HEK293T (cell line): ENCODE results near the gene PCDHGB7.

Source experiments
- CTCF ChIA-PET: fragments of 350-600 bp; formaldehyde crosslinking; extraction: SDS; loops from one replicate; lab custom pipeline; 2021; ENCODE audit warnings: antibody characterized with exemption, inconsistent platforms; lab: Yijun Ruan, JAX
- POLR2A ChIA-PET: fragments of 350-600 bp; formaldehyde crosslinking; extraction: SDS; loops from one replicate; lab custom pipeline; 2020; ENCODE audit warnings: antibody characterized with exemption, inconsistent platforms; lab: Yijun Ruan, JAX
- DNase-seq: peaks from one replicate; pipeline ENCODE4 v3.0.0; 2012; ENCODE audit warnings: mixed read lengths; ENCODE audit errors: extremely low spot score
- ARNT ChIP-seq: fragments of 450-650 bp; IDR thresholded peaks from 2 replicates; pipeline ENCODE4 v1.6.1; 2017; ENCODE audit warnings: mild to moderate bottlenecking
- BHLHE40 ChIP-seq: fragments of 450-650 bp; IDR thresholded peaks from 2 replicates; pipeline ENCODE4 v1.6.1; 2016; ENCODE audit warnings: mild to moderate bottlenecking, moderate library complexity, borderline replicate concordance
- CTBP1 ChIP-seq: fragments of 450-650 bp; IDR thresholded peaks from 2 replicates; pipeline ENCODE4 v1.6.1; 2016; ENCODE audit warnings: borderline replicate concordance
- ELF4 ChIP-seq: fragments of 450-650 bp; IDR thresholded peaks from 2 replicates; pipeline ENCODE4 v1.6.1; 2017; ENCODE audit warnings: antibody characterized with exemption
- FOXA1 ChIP-seq: fragments of 450-650 bp; IDR thresholded peaks from 2 replicates; pipeline ENCODE4 v1.6.1; 2016; ENCODE audit warnings: mild to moderate bottlenecking
- FOXK2 ChIP-seq: fragments of 450-650 bp; IDR thresholded peaks from 2 replicates; pipeline ENCODE4 v1.6.1; 2016; ENCODE audit warnings: mild to moderate bottlenecking
- FOXM1 ChIP-seq: fragments of 450-650 bp; IDR thresholded peaks from 2 replicates; pipeline ENCODE4 v1.6.1; 2017; ENCODE audit warnings: mild to moderate bottlenecking, borderline replicate concordance
- HDGF ChIP-seq: fragments of 450-650 bp; IDR thresholded peaks from 2 replicates; pipeline ENCODE4 v1.6.1; 2017; ENCODE audit warnings: antibody characterized with exemption, borderline replicate concordance
- L3MBTL2 ChIP-seq: fragments of 450-650 bp; conservative IDR thresholded peaks from 2 replicates; pipeline ENCODE4 v1.6.1; 2016; ENCODE audit warnings: mild to moderate bottlenecking
- LEF1 ChIP-seq: fragments of 450-650 bp; IDR thresholded peaks from 2 replicates; pipeline ENCODE4 v1.6.1; 2017; ENCODE audit warnings: mild to moderate bottlenecking, borderline replicate concordance
- NFRKB ChIP-seq: fragments of 450-650 bp; IDR thresholded peaks from 2 replicates; pipeline ENCODE4 v1.6.1; 2016; ENCODE audit warnings: mild to moderate bottlenecking, moderate library complexity
- PKNOX1 ChIP-seq: fragments of 450-650 bp; IDR thresholded peaks from 2 replicates; pipeline ENCODE4 v1.6.1; 2016
- SP1 ChIP-seq: fragments of 450-650 bp; IDR thresholded peaks from 2 replicates; pipeline ENCODE4 v1.6.1; 2017
- SUZ12 ChIP-seq: fragments of 450-650 bp; IDR thresholded peaks from 2 replicates; pipeline ENCODE4 v1.6.1; 2016; ENCODE audit warnings: mild to moderate bottlenecking
- TARDBP ChIP-seq: fragments of 450-650 bp; IDR thresholded peaks from 2 replicates; pipeline ENCODE4 v1.6.1; 2016
- ZNF384 ChIP-seq: fragments of 450-650 bp; IDR thresholded peaks from 2 replicates; pipeline ENCODE4 v1.6.1; 2016

Gene PCDHGB7

DNA sequence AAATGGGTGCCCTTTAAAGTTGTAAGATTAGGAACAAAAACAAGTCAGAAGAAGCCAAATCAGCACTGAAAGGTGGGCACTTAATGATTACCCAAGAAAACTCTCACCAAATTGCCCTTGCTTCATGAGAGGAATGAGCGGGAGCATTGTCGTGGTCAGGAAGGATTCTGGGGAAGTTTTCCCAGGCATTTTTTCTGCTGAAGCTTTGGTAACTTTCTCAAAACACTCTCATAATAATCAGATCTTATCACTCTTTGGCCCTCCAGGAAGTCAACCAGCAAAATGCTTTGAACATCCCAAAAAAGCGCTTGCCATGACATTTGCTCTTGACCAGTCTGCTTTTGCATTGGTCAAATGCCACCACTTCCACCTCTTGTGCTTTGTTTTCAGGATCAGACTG is 47.9 kb downstream of the PCDHGB7 start:
- TF ChIP-seq ARNT (no peak), FOXK2 (no peak), SP1 (no peak), ZNF384 (no peak), NFRKB (no peak), FOXM1 (no peak), LEF1 (no peak), ELF4 (no peak), PKNOX1 (no peak), SUZ12 (no peak), HDGF (no peak), TARDBP (no peak), CTBP1 (no peak), FOXA1 (no peak), L3MBTL2 (no peak), BHLHE40 (no peak)
- no peak for DNase-seq
- POLR2A ChIA-PET = no interaction called here
- CTCF ChIA-PET = interaction anchor here (0.9 kb wide), 1 partner anchor 10 kb away, joined by 4 read pairs; the partner anchor contains the start of gene PCDHGC3
